ENCODE data around the gene GNB1.
"Not testable (repeated sequence)": the region's sequence is repeated elsewhere in the genome, so short reads cannot be mapped to it uniquely, and the experiment has no call there.

GNB1 gene
- 278 to 305 reads per million in 2 donors for total RNA-seq

GRCh38 chr1:1890506-1891348 is at the start of gene GNB1:
GNB1 (minus strand) TSS chr1:1891087; CDS start chr1:1825453, 65,634 bp downstream.
- DNase-seq: peak; percentile 86

GRCh38 chr1:1940123-1940425 is 49.2 kb upstream of the GNB1 start:
- DNase-seq: no peak

DNA sequence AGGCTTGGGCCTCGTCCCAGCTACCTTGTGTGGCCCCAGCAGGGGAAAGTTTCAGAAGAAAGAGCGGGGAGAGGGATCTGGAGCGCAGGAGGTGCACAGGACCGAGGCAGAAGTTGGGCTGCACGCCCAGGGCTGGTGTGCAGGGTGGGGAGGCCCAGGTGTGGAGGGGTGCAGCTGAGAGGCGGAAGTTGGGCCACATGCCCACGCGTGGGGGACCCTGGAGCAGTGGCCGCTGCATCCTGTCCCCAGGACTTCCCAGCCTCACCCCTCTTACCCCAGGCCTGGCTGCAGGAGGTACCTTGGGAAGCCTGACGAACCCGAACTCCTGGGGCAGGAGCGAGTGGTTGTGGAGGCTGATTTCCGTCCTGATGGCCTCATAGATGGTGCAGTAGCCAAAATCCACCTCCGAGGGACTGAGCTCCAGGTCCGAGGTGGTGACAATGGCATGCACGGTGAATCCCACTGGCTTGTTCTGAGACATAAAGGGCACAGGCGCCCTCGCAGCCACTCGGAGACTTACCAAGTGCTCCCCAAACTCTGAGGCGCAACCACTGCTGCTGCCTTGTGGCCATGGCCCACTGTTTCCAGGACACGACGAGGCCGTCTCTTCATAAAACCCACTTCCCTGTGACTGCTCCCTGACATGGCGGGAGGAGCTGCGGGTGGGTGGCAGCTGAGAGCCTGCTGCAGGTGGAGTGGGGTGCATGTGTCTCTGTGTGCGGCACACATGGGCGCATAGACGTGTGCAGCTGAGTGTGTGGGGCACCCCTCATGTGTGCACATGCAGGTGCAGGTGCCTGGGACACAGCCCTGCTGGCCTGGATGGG is 48.6 kb upstream of the GNB1 start:
- DNase-seq: no peak

DNA sequence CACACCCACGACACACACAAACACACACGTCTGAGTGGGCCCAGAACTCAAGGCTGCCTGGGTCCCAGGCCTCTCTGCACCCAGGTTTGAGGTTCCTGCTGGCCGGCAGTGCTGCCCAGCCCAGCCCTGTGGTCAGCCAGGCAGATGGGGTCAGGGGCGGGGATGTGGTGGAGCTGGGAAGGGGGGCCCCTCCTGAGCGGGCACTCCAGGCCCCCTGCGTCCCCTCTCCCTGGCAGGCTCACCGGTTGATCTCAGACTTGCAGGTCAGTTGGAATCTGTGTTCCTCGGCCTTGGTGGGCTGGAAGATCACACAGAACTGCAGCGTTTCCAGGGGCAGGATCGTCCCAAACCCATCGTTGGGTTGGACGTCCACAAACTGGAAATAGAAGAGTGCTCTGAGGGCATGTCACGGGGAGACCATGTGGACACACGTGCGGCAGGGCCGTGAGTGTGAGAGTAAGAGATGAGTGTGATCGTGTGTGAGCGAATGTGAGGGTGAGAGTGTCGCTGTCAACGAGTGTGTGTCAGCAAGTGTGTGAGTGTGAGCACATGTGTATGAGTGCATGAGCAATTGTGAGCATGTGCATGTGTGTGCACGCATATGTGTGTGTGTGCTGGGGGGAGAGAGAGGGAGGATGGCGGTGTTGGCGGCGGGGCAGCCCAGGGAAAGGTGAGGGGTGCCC is 47.9 kb upstream of the GNB1 start:
- DNase-seq: no peak

DNA sequence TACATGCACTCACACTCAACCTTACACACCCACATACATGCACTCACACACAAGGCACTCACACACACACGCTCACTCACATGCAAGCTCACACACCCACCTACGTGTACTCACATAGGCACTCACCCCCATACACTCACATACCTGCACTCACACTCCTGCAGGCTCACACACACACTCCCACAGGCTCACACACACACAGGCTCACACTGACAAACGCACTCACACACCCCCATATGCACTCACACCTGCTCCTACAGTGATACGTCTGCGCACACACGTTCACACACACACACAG is 47.3 kb upstream of the GNB1 start:
- no peak for DNase-seq

- no peak for DNase-seq
These were observed 46.8 kb upstream of the GNB1 start for GRCh38 chr1:1937549-1938275.

- DNase-seq: no peak
These were observed 46.2 kb upstream of the GNB1 start for GRCh38 chr1:1937061-1937460.

- not testable (repeated sequence) for DNase-seq
These were observed 44.0 kb upstream of the GNB1 start for GRCh38 chr1:1934848-1935247.

GRCh38 chr1:1929639-1930545 is 39.0 kb upstream of the GNB1 start:
- no peak for DNase-seq

GRCh38 chr1:1929102-1929638 is 38.3 kb upstream of the GNB1 start:
- no peak for DNase-seq

- no peak for DNase-seq
These were observed 37.6 kb upstream of the GNB1 start for GRCh38 chr1:1928231-1929101.

DNA sequence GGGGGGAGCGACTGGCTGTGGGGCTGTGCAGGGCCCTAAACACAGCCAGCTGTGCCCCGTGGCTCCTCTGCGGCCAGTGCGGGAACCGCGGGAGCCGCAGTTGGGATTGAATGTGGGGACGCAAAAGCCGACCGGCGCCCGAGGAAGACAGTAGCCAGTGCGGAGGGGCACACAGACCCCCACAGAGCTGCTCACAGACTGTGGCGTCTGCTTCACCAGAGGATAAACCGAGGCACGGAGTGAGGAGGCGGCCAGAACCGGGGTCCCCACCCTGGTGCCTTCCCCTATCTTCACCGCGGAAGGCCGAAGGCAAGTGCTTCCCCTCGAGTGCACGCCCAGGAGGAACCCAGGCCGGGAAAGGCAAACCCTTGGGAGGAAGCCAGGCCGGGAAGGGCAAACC is 36.9 kb upstream of the GNB1 start:
- DNase-seq: no peak

GRCh38 chr1:1926886-1927660 is 36.2 kb upstream of the GNB1 start:
- no peak for DNase-seq

DNA sequence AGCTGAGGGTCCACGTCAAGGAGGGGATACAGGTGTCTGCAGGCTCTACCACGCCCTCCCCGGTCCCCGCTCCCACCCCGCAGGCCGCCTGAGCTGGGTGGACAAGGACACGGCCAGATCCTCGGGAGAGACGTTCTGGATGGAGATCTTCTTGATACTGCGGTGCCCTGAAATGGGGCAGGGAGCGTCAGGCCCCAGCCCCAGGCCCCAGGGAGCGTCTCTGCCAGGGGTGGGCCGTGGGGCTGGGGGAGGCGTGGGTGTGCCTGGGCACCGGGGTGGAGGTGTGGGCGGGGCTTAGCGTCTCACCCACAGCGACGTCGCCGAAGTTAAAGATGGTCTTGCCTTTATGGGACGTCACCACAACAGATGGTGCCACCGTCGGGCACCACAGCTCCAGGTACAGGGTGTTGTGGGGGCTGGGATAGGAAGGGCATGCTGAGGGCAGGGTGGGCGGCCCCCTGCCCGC is 35.5 kb upstream of the GNB1 start:
- DNase-seq: no peak

DNA sequence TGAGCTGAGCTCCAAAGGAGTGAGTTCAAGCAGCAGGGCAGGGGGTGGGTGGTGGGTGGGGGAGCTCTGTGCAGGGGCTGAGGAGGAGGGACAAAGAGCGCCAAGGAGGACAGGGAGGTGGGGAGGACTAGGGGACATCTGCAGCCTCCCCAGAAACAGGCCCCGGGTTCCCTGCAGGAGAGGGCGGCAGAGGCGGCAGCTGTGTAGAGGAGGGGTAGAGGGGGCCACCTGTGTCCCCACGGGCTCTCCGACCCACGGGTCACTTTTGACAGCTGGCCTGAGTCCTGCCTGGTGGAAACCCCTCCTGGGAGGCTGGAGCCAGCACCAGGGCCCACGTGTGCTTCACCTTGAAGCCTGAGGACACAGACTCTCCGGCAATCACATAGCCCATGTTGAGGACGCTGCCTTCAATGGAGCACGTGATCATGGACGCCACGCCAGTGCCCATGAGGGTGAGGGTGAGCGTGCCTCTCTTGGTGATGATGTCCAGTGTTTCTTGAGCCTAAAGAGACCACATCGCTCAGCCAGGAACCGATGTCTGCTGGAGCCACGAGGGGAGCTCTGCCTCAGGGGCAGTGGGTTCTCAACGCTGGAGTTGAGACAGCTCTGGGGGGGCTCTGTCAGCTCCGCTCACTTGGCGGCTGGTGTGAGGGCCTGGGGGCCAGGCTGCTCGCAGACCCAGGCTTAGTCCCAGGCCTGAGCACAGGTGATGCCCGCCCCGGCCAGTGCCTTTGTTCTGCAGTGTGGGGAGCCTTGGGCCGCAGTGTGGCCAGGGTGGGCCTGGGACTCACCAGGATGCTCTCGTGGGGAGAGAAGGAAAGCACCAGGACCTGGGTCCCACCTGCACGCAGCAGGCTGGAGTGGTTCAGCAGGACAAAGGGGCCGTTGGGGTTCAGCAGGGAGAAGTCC is 34.8 kb upstream of the GNB1 start:
- no peak for DNase-seq

DNA sequence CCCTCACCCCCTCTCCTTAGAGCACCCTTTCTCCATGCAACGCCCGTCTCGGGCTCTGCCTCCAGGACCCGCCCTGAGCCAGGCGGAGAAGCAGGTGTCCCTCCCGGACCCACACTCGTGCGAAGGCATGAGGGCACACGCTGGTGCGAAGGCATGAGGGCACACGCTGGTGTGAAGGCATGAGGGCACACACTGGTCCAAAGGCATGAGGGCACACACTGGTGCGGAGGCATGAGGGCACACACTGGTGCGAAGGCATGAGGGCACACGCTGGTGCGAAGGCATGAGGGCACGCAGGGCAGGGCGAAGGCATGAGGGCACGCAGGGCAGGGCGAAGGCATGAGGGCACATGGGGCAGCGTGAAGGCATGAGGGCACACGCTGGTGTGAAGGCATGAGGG is 34.0 kb upstream of the GNB1 start:
- no peak for DNase-seq

DNA sequence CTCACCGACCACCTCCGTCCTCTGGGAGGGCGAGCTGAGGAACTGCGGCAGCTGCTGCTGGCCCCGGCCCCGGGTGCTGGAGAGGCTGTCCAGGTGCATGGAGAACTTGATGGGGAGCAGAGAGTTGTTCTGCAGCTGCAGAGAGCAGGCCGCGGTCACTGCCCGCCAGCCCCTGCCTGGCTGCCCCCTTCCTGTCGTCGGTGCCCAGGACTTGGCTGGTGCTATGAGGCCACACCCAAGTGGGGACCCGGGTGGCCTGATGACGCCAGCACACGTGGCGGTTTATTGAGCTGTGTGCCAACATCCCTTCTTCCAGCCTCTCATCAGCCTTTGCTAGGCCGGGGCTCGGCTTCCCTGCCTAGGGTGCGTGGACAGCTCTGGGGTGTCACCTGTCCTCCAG is 33.5 kb upstream of the GNB1 start:
- no peak for DNase-seq
